HepG2 (cell line): ENCODE measurements around the gene MGLL.

Experiments used
- CHD2 ChIP-seq: IDR thresholded peaks from 2 replicates; pipeline ENCODE4 v1.6.1; 2011; ENCODE audit warnings: low read depth, low read length, improper control_type of control experiment
- CTCF ChIP-seq: sonication (generic); formaldehyde crosslinking; IDR thresholded peaks from 2 replicates; pipeline ENCODE4 v1.5.0; 2020; ENCODE audit warnings: mild to moderate bottlenecking, missing genetic modification reagents, moderate library complexity
- ELF1 ChIP-seq: sonication (generic); formaldehyde crosslinking; IDR thresholded peaks from 2 replicates; pipeline ENCODE4 v1.4.0; 2020; ENCODE audit warnings: missing genetic modification reagents
- HDAC1 ChIP-seq: sonication (generic); formaldehyde crosslinking; IDR thresholded peaks from 2 replicates; pipeline ENCODE4 v1.5.1; 2020; ENCODE audit warnings: mild to moderate bottlenecking, missing genetic modification reagents
- NFIB ChIP-seq: sonication (generic); formaldehyde crosslinking; IDR thresholded peaks from 2 replicates; pipeline ENCODE4 v1.9.0; 2021; ENCODE audit warnings: missing genetic modification reagents, mild to moderate bottlenecking, borderline replicate concordance
- NFIC ChIP-seq: IDR thresholded peaks from 2 replicates; pipeline ENCODE4 v1.6.1; 2012; ENCODE audit warnings: mild to moderate bottlenecking, low read length, inconsistent platforms
- PATZ1 ChIP-seq: sonication (generic); formaldehyde crosslinking; IDR thresholded peaks from 2 replicates; pipeline ENCODE4 v1.4.0; 2020; ENCODE audit warnings: missing genetic modification reagents
- PAWR ChIP-seq: sonication (generic); formaldehyde crosslinking; IDR thresholded peaks from 2 replicates; pipeline ENCODE4 v1.4.0; 2020; ENCODE audit warnings: missing genetic modification reagents, mild to moderate bottlenecking, borderline replicate concordance
- POGK ChIP-seq: sonication (generic); formaldehyde crosslinking; conservative IDR thresholded peaks from 2 replicates; pipeline ENCODE4 v1.8.0; 2022; ENCODE audit warnings: mild to moderate bottlenecking, moderate library complexity, missing genetic modification reagents
- POLR2A ChIP-seq, 2 experiments: IDR thresholded peaks; 2 replicates each; pipeline ENCODE4 v1.6.1; 2011; ENCODE audit warnings: low read depth in 2 of 2, low read length in 2 of 2, mild to moderate bottlenecking in 1 of 2, moderate library complexity in 1 of 2; ENCODE audit not compliant: insufficient read depth in 1 of 2
- SIN3B ChIP-seq: fragments of 150-350 bp; IDR thresholded peaks from 2 replicates; pipeline ENCODE4 v1.6.1; 2014; ENCODE audit warnings: low read length
- TAF1 ChIP-seq: sonication (generic); formaldehyde crosslinking; IDR thresholded peaks from 2 replicates; pipeline ENCODE4 v1.4.0; 2020; ENCODE audit warnings: missing genetic modification reagents
- YY1 ChIP-seq: IDR thresholded peaks from 2 replicates; pipeline ENCODE4 v1.6.1; 2011; ENCODE audit warnings: low read length, low read depth, moderate library complexity, mild to moderate bottlenecking; ENCODE audit not compliant: insufficient read depth, insufficient replicate concordance

- TF ChIP-seq NFIB (CRISPR knock-in tag) (no peak), CTCF (CRISPR knock-in tag) (no peak), HDAC1 (CRISPR knock-in tag) (no peak), PATZ1 (CRISPR knock-in tag) (no peak), POGK (no peak), YY1 (no peak), SIN3B (no peak), NFIC (no peak), ELF1 (CRISPR knock-in tag) (no peak), CHD2 (no peak), POLR2A (IDR thresholded peaks at IDR 0.05; ENCODE audit: insufficient read depth in 1 of 2, low read depth in 2 of 2, low read length in 2 of 2) (no peak), PAWR (CRISPR knock-in tag) (no peak), TAF1 (CRISPR knock-in tag) (no peak)
Observed at GRCh38 chr3:127690106-127690505, 132.2 kb downstream of the MGLL start.
